Inflammatory macrophage (primary cell): Measurements from ENCODE around the gene HBA1.
"Not testable (repeated sequence)": the region's sequence is repeated elsewhere in the genome, so short reads cannot be mapped to it uniquely, and the experiment has no call there.

Experiments used
- DNase-seq, 2 donors: peaks; one replicate each; pipeline ENCODE4 v3.0.0-alpha.2; 2020 to 2022

Gene HBA1

GRCh38 chr16:211631-212180, 35.2 kb downstream of the HBA1 start:
- not testable (repeated sequence) for DNase-seq

- DNase-seq, result no peak
Observed at GRCh38 chr16:212999-213398, 36.5 kb downstream of the HBA1 start.

- DNase-seq, result no peak
Observed at GRCh38 chr16:220021-220420, 43.5 kb downstream of the HBA1 start.
